ENCODE measurements around the gene GLB1L2. TPM values are rescaled to one million over a fixed set of nuclear protein-coding genes. Genes with fewer than 3 reads are reported as not detected.

GLB1L2 gene
- total RNA-seq, 2 donors from 2014 or later: 9.9 to 12.5 TPM

DNA sequence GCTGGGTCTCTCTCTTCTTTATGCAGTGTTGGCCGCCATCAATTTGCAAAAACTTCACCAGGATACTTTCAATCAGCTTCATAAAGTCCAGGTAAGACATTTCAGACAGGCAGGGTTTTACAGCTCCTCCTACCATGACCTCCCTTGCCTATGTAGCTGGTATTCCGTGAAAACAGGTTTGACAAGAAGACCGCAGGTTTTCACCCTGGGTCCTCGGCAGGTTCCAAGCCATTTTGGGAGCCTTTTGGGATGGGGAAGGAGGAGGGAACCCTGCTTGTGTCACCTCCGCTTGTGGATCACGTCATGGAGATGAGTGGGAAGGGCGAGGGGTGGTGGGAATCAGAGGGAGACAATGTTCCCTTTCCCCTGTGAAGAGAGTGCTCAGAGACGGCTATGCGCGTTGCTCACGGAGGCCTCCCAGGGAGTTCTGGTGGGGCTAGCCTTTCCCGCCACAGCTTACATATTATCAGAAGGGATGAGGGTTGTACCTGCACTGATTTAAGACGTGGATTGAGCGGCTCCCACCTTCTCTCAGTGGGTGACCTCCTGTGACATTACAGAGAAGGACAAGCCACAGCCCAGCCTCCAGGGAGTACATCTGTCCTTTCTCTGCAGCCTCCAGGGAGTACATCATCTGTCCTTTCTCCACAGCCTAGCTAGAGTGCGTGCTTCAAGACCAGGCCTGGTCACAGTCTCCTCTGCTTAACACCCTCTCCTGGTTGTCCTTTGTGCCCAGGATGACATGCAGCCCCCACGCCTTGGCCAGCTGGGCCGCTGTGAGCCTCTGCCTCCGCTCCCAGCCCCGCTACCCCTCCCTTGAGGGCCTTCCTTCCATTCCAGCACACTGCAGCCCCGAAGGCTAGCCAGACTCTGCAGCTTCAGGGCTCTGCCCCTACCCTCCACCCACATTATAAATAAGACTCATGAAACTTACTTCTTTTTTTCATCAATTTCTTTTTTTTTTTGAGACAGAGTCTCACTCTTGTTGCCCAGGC is 38.4 kb upstream of the GLB1L2 start:
- H3K4me1 Mint-ChIP-seq: no peaks in the 10 kb centered on the region
- H3K27me3 Mint-ChIP-seq (ENCODE audit: insufficient read depth): no peaks in the 10 kb centered on the region
- H3K9me3 Mint-ChIP-seq: no peaks in the 10 kb centered on the region
- Histone ChIP-seq H3K9me3 (ENCODE audit: control insufficient read depth, low read length) (no peaks in the 10 kb centered on the region), H3K27me3 (ENCODE audit: control insufficient read depth, insufficient read depth, low read length, poor library complexity, severe bottlenecking) (no peaks in the 10 kb centered on the region), H3K4me3 (ENCODE audit: low read length) (no peak overlapping the region), H3K9ac (ENCODE audit: extremely low read depth, low read length, poor library complexity, severe bottlenecking) (no peak overlapping the region), H3K27ac (ENCODE audit: low read depth, low read length) (no peak overlapping the region), H3K4me1 (ENCODE audit: control insufficient read depth, insufficient read depth, low read length) (no peaks in the 10 kb centered on the region), H3K36me3 (ENCODE audit: control insufficient read depth, insufficient read depth, low read length) (no peaks in the 10 kb centered on the region)
- no peak overlapping the region for H3K4me3 Mint-ChIP-seq
- WGBS, 2 experiments (ENCODE audit: insufficient coverage in 1 of 2, insufficient read length in 1 of 2): 86 to 93% methylated on average over 8 to 20 of the region's 20 CpGs
- TF ChIP-seq, protein P1, sequence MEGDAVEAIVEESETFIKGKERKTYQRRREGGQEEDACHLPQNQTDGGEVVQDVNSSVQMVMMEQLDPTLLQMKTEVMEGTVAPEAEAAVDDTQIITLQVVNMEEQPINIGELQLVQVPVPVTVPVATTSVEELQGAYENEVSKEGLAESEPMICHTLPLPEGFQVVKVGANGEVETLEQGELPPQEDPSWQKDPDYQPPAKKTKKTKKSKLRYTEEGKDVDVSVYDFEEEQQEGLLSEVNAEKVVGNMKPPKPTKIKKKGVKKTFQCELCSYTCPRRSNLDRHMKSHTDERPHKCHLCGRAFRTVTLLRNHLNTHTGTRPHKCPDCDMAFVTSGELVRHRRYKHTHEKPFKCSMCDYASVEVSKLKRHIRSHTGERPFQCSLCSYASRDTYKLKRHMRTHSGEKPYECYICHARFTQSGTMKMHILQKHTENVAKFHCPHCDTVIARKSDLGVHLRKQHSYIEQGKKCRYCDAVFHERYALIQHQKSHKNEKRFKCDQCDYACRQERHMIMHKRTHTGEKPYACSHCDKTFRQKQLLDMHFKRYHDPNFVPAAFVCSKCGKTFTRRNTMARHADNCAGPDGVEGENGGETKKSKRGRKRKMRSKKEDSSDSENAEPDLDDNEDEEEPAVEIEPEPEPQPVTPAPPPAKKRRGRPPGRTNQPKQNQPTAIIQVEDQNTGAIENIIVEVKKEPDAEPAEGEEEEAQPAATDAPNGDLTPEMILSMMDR (conservative IDR thresholded peaks at IDR 0.05): no peak
- DNase-seq: no peak
- H3K36me3 Mint-ChIP-seq (ENCODE audit: low read depth): no peaks in the 10 kb centered on the region
- H3K27ac Mint-ChIP-seq: no peak overlapping the region

DNA sequence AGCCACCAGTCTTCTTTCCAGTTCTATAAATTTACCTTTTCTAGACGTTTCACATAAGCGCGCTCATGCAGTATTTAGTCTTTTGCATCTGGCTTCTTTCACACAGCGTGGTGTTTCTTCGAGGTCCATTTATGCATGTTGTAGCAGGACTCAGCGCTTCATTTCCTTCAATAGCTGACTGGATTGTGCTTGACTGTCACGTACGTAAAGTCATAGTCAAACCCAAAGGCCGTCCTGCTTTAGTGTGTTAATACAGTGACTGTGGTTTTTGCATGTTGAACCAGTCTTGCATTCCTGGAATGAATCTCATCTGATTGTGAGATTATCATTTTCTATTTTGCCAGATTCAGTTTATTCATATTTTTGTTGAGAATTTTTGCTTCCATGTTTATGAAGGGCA is 37.1 kb upstream of the GLB1L2 start:
- no peaks in the 10 kb centered on the region for H3K27me3 ChIP-seq (ENCODE audit: control insufficient read depth, insufficient read depth, low read length, poor library complexity, severe bottlenecking)
- no peak overlapping the region for H3K4me3 Mint-ChIP-seq
- WGBS, 2 experiments (ENCODE audit: insufficient coverage in 1 of 2, insufficient read length in 1 of 2): 77 to 84% methylated on average over 7 to 9 of the region's 9 CpGs
- no peaks in the 10 kb centered on the region for H3K9me3 Mint-ChIP-seq
- no peaks in the 10 kb centered on the region for H3K9me3 ChIP-seq (ENCODE audit: control insufficient read depth, low read length)
- H3K36me3 Mint-ChIP-seq (ENCODE audit: low read depth): no peaks in the 10 kb centered on the region
- H3K27me3 Mint-ChIP-seq (ENCODE audit: insufficient read depth): no peaks in the 10 kb centered on the region
- H3K4me1 Mint-ChIP-seq: no peaks in the 10 kb centered on the region
- no peaks in the 10 kb centered on the region for H3K4me1 ChIP-seq (ENCODE audit: control insufficient read depth, insufficient read depth, low read length)
- no peaks in the 10 kb centered on the region for H3K36me3 ChIP-seq (ENCODE audit: control insufficient read depth, insufficient read depth, low read length)
- no peak for DNase-seq
- H3K27ac ChIP-seq (ENCODE audit: low read depth, low read length): no peak overlapping the region
- no peak overlapping the region for H3K27ac Mint-ChIP-seq
- TF ChIP-seq, protein P1 (conservative IDR thresholded peaks at IDR 0.05): no peak
- H3K4me3 ChIP-seq (ENCODE audit: low read length): no peak overlapping the region
- no peak overlapping the region for H3K9ac ChIP-seq (ENCODE audit: extremely low read depth, low read length, poor library complexity, severe bottlenecking)

DNA sequence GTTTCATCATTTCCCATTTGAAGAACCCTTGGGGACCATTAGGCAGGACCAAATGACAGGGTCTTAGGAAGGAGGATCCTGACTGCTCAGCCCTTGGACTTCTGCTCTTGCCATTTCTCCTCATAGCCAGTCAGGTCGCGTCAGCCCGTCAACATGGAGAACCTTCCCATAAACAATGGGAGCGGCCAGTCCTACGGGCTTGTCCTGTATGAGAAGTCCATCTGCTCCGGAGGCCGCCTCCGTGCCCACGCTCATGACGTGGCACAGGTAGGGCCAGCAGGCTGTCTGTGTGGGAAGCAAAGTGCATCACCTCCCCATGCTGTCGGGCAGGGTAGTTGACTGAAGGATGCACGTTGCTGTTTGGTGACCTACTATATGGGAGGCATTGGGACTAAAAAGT is 19.6 kb upstream of the GLB1L2 start:
- H3K9me3 ChIP-seq (ENCODE audit: control insufficient read depth, low read length): peaks cover 6% of the 10 kb centered on the region
- WGBS, 2 experiments (ENCODE audit: insufficient coverage in 1 of 2, insufficient read length in 1 of 2): 83 to 84% methylated on average over 6 to 12 of the region's 12 CpGs
- H3K36me3 Mint-ChIP-seq (ENCODE audit: low read depth): peaks cover 8% of the 10 kb centered on the region
- no peak overlapping the region for H3K4me3 Mint-ChIP-seq
- H3K27me3 ChIP-seq (ENCODE audit: control insufficient read depth, insufficient read depth, low read length, poor library complexity, severe bottlenecking): no peaks in the 10 kb centered on the region
- H3K27ac Mint-ChIP-seq: no peak overlapping the region
- no peak overlapping the region for H3K27ac ChIP-seq (ENCODE audit: low read depth, low read length)
- no peaks in the 10 kb centered on the region for H3K27me3 Mint-ChIP-seq (ENCODE audit: insufficient read depth)
- no peak overlapping the region for H3K9ac ChIP-seq (ENCODE audit: extremely low read depth, low read length, poor library complexity, severe bottlenecking)
- H3K4me1 ChIP-seq (ENCODE audit: control insufficient read depth, insufficient read depth, low read length): no peaks in the 10 kb centered on the region
- no peak overlapping the region for H3K4me3 ChIP-seq (ENCODE audit: low read length)
- no peak for DNase-seq
- TF ChIP-seq, protein P1 (conservative IDR thresholded peaks at IDR 0.05): no peak
- no peaks in the 10 kb centered on the region for H3K4me1 Mint-ChIP-seq
- H3K36me3 ChIP-seq (ENCODE audit: control insufficient read depth, insufficient read depth, low read length): no peaks in the 10 kb centered on the region
- H3K9me3 Mint-ChIP-seq: no peaks in the 10 kb centered on the region
